ENCODE data around the gene AUTS2.
A peak's percentile ranks its signal among the peaks of the same experiment; 100 is the strongest.

The AUTS2 gene

GRCh38 chr7:69631131-69631530 lies 32.9 kb downstream of the AUTS2 start:
- Histone ChIP-seq H3K4me1 (ENCODE audit: insufficient read depth, low read length) (0 out of 2 replicates have a peak, but pooled peaks cover 6% of the 10 kb centered on the region), H3K27me3 (ENCODE audit: insufficient read depth, low read length) (peaks cover 48% of the 10 kb centered on the region), H3K9me3 (ENCODE audit: insufficient read depth, low read depth, low read length) (no peaks in the 10 kb centered on the region)

DNA sequence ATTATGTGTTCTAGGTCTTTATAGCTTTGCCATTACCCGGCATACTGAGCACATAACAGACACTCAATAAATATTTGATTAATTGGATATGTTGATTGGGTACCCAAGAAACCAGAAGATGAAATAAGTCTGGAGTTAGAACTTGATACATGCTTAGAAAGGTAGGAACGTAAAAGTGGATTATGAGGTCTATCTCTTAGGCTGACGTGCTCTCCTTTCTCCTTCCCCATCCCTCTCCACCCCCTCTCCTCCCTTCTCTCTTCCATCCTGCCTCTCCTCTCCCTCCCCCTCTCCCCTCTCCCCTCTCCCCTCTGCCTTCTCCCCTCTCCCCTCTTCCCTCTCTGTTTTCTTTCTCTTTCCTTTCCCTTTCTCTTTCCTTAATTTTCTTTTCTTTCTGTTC lies 34.0 kb downstream of the AUTS2 start:
- no peaks in the 10 kb centered on the region for H3K36me3 ChIP-seq (ENCODE audit: insufficient read depth, low read depth, low read length)
- no peak overlapping the region for H3K27ac ChIP-seq (ENCODE audit: low read length)
- no peaks in the 10 kb centered on the region for H3K9me3 ChIP-seq (ENCODE audit: insufficient read depth, low read depth, low read length)
- 0 out of 2 replicates have a peak, but pooled peaks cover 6% of the 10 kb centered on the region for H3K4me1 ChIP-seq (ENCODE audit: insufficient read depth, low read length)
- no peak overlapping the region for H3K9ac ChIP-seq (ENCODE audit: low read depth, low read length)
- H3K4me3 ChIP-seq (ENCODE audit: low read length): no peak overlapping the region
- H3K27me3 ChIP-seq (ENCODE audit: insufficient read depth, low read length): peaks cover 36% of the 10 kb centered on the region

More at GRCh38 chr7:69631131-69631530, 32.9 kb downstream of the AUTS2 start:
- Histone ChIP-seq H3K4me3 (ENCODE audit: low read length) (no peak overlapping the region), H3K27ac (ENCODE audit: low read length) (no peak overlapping the region), H3K36me3 (ENCODE audit: insufficient read depth, low read depth, low read length) (no peaks in the 10 kb centered on the region), H3K9ac (ENCODE audit: low read depth, low read length) (no peak overlapping the region)

- Histone ChIP-seq H3K9ac (ENCODE audit: low read depth, low read length) (no peak overlapping the region), H3K36me3 (ENCODE audit: insufficient read depth, low read depth, low read length) (no peaks in the 10 kb centered on the region), H3K4me3 (ENCODE audit: low read length) (no peak overlapping the region), H3K9me3 (ENCODE audit: insufficient read depth, low read depth, low read length) (no peaks in the 10 kb centered on the region), H3K27me3 (ENCODE audit: insufficient read depth, low read length) (peaks cover 27% of the 10 kb centered on the region), H3K27ac (ENCODE audit: low read length) (no peak overlapping the region), H3K4me1 (ENCODE audit: insufficient read depth, low read length) (0 out of 2 replicates have a peak, but pooled peaks cover 6% of the 10 kb centered on the region)
Measured at GRCh38 chr7:69633122-69633831, 35.0 kb downstream of the AUTS2 start.

- Histone ChIP-seq H3K4me3 (ENCODE audit: low read length) (no peak overlapping the region), H3K27ac (ENCODE audit: low read length) (no peak overlapping the region), H3K27me3 (ENCODE audit: insufficient read depth, low read length) (peaks cover 3% of the 10 kb centered on the region; the same call in 1 of the 2 replicates), H3K4me1 (ENCODE audit: insufficient read depth, low read length) (peaks cover 23% of the 10 kb centered on the region; the same call in 1 of the 2 replicates), H3K36me3 (ENCODE audit: insufficient read depth, low read depth, low read length) (no peaks in the 10 kb centered on the region), H3K9ac (ENCODE audit: low read depth, low read length) (no peak overlapping the region), H3K9me3 (ENCODE audit: insufficient read depth, low read depth, low read length) (no peaks in the 10 kb centered on the region)
Measured at GRCh38 chr7:69635555-69636185, 37.4 kb downstream of the AUTS2 start.

GRCh38 chr7:69638674-69639073 lies 40.4 kb downstream of the AUTS2 start:
- no peak overlapping the region for H3K27ac ChIP-seq (ENCODE audit: low read length)
- no peak overlapping the region for H3K4me3 ChIP-seq (ENCODE audit: low read length)
- no peaks in the 10 kb centered on the region for H3K27me3 ChIP-seq (ENCODE audit: insufficient read depth, low read length)
- peaks cover 23% of the 10 kb centered on the region; the same call in 1 of the 2 replicates for H3K4me1 ChIP-seq (ENCODE audit: insufficient read depth, low read length)
- no peaks in the 10 kb centered on the region for H3K36me3 ChIP-seq (ENCODE audit: insufficient read depth, low read depth, low read length)
- no peak overlapping the region for H3K9ac ChIP-seq (ENCODE audit: low read depth, low read length)
- H3K9me3 ChIP-seq (ENCODE audit: insufficient read depth, low read depth, low read length): no peaks in the 10 kb centered on the region

- H3K4me1 ChIP-seq (ENCODE audit: insufficient read depth, low read length): peaks cover 26% of the 10 kb centered on the region; the same call in 1 of the 2 replicates
- no peak overlapping the region for H3K4me3 ChIP-seq (ENCODE audit: low read length)
- no peak overlapping the region for H3K27ac ChIP-seq (ENCODE audit: low read length)
- no peaks in the 10 kb centered on the region for H3K36me3 ChIP-seq (ENCODE audit: insufficient read depth, low read depth, low read length)
- no peaks in the 10 kb centered on the region for H3K27me3 ChIP-seq (ENCODE audit: insufficient read depth, low read length)
- H3K9ac ChIP-seq (ENCODE audit: low read depth, low read length): no peak overlapping the region
- no peaks in the 10 kb centered on the region for H3K9me3 ChIP-seq (ENCODE audit: insufficient read depth, low read depth, low read length)
Measured at GRCh38 chr7:69640216-69640615, 41.9 kb downstream of the AUTS2 start.

DNA sequence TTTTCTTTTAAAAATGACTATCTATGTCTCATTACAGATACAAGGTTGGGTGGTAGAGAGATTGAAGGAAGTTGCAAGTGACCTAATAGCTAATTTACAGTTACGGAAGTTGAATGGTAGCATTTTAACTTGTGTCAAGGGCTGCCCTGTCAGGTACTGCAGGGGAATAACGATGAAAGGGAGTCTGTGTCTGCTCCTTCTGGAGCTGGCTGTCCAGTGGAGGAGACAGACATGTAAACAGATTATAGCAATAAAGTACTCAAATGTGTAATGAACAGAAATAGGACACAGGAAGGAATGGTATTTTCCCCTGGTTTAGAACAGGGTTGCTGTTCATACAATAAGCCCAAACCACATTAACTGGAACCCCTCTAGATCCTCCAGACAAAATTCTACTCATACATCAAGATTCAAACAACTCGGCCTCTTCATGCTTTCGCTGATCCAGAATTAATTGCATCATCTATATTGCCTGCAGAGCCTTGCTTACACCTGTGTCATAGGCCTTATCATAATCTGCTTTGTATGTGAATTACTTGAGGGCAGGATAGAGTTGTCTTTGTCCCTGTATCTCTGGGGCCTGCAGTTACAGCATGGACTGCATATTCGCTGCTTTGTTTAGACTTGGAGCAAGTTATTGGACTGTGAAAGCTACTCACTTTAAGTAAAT lies 42.8 kb downstream of the AUTS2 start:
- H3K9me3 ChIP-seq (ENCODE audit: insufficient read depth, low read depth, low read length): no peaks in the 10 kb centered on the region
- no peaks in the 10 kb centered on the region for H3K36me3 ChIP-seq (ENCODE audit: insufficient read depth, low read depth, low read length)
- no peak overlapping the region for H3K27ac ChIP-seq (ENCODE audit: low read length)
- H3K27me3 ChIP-seq (ENCODE audit: insufficient read depth, low read length): no peaks in the 10 kb centered on the region
- H3K4me3 ChIP-seq (ENCODE audit: low read length): no peak overlapping the region
- peaks cover 23% of the 10 kb centered on the region; the same call in 1 of the 2 replicates for H3K4me1 ChIP-seq (ENCODE audit: insufficient read depth, low read length)
- H3K9ac ChIP-seq (ENCODE audit: low read depth, low read length): no peak overlapping the region

DNA sequence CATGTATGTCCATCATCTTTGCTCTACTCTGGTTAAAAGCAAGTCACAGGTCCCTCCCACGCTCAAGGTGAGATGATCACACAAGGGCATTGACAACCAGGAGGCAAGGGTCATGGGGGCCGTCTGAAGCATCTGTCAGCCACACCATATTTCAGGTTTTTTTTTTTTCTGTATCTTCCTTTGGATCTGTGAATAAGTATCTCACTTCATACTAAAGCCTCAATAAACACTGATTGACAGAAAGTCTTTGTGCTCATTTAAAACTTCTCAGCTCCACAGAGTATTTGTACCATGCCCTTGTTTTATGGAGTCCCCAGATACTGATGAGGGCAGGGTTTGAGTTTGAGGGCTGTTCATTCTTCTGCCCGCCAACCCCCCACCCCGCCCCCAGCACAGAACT lies 45.0 kb downstream of the AUTS2 start:
- no peaks in the 10 kb centered on the region for H3K36me3 ChIP-seq (ENCODE audit: insufficient read depth, low read depth, low read length)
- no peak overlapping the region for H3K9ac ChIP-seq (ENCODE audit: low read depth, low read length)
- no peak overlapping the region for H3K27ac ChIP-seq (ENCODE audit: low read length)
- H3K27me3 ChIP-seq (ENCODE audit: insufficient read depth, low read length): no peaks in the 10 kb centered on the region
- H3K4me1 ChIP-seq (ENCODE audit: insufficient read depth, low read length): peaks cover 35% of the 10 kb centered on the region
- H3K9me3 ChIP-seq (ENCODE audit: insufficient read depth, low read depth, low read length): no peaks in the 10 kb centered on the region
- H3K4me3 ChIP-seq (ENCODE audit: low read length): no peak overlapping the region

DNA sequence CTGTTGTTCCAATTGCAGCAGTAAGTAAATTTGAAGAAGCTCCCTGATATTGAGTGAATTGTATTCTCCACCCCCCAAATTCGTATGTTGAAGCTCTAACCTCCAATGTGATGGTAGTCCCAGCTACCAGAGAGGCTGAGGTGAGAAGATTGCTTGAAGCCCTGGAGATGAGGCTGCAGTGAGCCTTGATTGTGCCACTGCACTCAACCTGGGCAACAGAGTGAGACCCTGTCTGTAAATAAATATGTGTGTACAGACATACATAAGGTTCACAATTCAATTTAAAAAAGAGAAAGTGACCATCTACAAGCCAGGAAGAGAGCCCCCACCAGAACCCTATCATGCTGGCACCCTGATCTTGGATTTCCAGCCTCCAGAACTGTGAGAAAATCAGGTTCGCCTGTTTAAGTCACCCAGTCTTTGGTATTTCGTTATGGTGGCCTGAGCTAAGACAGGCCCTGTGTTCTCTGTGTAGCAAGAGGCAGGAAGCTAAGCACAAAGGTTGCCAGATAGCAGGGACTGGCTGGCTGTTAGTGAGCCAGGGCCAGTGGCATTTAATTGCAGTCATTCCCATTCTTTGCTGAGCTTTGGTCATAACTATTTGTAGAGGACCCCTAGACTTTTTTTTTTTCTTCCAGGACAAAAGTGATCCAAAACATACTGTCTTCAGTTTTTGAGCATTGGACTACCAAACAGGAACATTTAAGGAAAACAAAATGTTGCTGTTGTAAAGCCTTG lies 45.6 kb downstream of the AUTS2 start:
- Histone ChIP-seq H3K36me3 (ENCODE audit: insufficient read depth, low read depth, low read length) (no peaks in the 10 kb centered on the region), H3K4me1 (ENCODE audit: insufficient read depth, low read length) (peaks cover 30% of the 10 kb centered on the region), H3K9me3 (ENCODE audit: insufficient read depth, low read depth, low read length) (no peaks in the 10 kb centered on the region), H3K9ac (ENCODE audit: low read depth, low read length) (no peak overlapping the region; the same call in 1 of the 2 replicates), H3K27ac (ENCODE audit: low read length) (no peak overlapping the region), H3K4me3 (ENCODE audit: low read length) (no peak overlapping the region), H3K27me3 (ENCODE audit: insufficient read depth, low read length) (peaks cover 2% of the 10 kb centered on the region; the same call in 1 of the 2 replicates)

DNA sequence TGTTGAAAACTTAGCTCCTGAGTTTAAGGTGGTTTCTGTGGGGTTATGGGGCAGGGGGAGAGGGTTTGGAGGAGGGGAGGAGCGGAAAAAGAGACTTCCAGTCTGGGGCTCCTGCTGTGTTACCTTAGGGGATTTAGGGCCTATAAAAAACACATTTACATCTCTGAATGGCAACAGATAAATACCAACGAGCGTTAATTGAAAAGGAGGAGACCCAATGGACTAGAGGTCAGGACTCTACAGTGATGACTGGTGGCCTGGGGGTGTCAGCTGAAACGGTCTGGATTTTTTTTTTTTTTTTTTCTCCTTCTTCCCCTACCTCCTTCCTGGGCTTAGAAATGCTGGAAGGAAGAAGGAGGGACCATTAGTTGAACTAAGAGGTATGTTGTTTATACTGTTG lies 47.4 kb downstream of the AUTS2 start:
- H3K36me3 ChIP-seq (ENCODE audit: insufficient read depth, low read depth, low read length): no peaks in the 10 kb centered on the region
- H3K27ac ChIP-seq (ENCODE audit: low read length): no peak overlapping the region
- H3K4me1 ChIP-seq (ENCODE audit: insufficient read depth, low read length): peaks cover 20% of the 10 kb centered on the region
- H3K4me3 ChIP-seq (ENCODE audit: low read length): peak overlapping the region; percentile 32; the same call in 1 of the 2 replicates
- no peaks in the 10 kb centered on the region for H3K9me3 ChIP-seq (ENCODE audit: insufficient read depth, low read depth, low read length)
- H3K27me3 ChIP-seq (ENCODE audit: insufficient read depth, low read length): peaks cover 8% of the 10 kb centered on the region; the same call in 1 of the 2 replicates
- no peak overlapping the region; the same call in 1 of the 2 replicates for H3K9ac ChIP-seq (ENCODE audit: low read depth, low read length)

GRCh38 chr7:69651101-69651590 lies 52.9 kb downstream of the AUTS2 start:
- no peak overlapping the region for H3K4me3 ChIP-seq (ENCODE audit: low read length)
- H3K9me3 ChIP-seq (ENCODE audit: insufficient read depth, low read depth, low read length): no peaks in the 10 kb centered on the region
- peaks cover 16% of the 10 kb centered on the region; the same call in 1 of the 2 replicates for H3K27me3 ChIP-seq (ENCODE audit: insufficient read depth, low read length)
- no peak overlapping the region for H3K9ac ChIP-seq (ENCODE audit: low read depth, low read length)
- H3K4me1 ChIP-seq (ENCODE audit: insufficient read depth, low read length): peaks cover 36% of the 10 kb centered on the region
- no peak overlapping the region for H3K27ac ChIP-seq (ENCODE audit: low read length)
- H3K36me3 ChIP-seq (ENCODE audit: insufficient read depth, low read depth, low read length): no peaks in the 10 kb centered on the region

Measured in iPS-20b (cell line).